GM21515 (cell line): Measurements from ENCODE around the gene PEX5.
A peak's percentile ranks its signal among the peaks of the same experiment; 100 is the strongest.

ENCODE experiments used
- ATAC-seq: cut with Tn5 transposase; IDR thresholded peaks from one replicate; pipeline ENCODE4 v1.9.1; 2021; ENCODE audit not compliant: unreplicated experiment

PEX5 gene

DNA sequence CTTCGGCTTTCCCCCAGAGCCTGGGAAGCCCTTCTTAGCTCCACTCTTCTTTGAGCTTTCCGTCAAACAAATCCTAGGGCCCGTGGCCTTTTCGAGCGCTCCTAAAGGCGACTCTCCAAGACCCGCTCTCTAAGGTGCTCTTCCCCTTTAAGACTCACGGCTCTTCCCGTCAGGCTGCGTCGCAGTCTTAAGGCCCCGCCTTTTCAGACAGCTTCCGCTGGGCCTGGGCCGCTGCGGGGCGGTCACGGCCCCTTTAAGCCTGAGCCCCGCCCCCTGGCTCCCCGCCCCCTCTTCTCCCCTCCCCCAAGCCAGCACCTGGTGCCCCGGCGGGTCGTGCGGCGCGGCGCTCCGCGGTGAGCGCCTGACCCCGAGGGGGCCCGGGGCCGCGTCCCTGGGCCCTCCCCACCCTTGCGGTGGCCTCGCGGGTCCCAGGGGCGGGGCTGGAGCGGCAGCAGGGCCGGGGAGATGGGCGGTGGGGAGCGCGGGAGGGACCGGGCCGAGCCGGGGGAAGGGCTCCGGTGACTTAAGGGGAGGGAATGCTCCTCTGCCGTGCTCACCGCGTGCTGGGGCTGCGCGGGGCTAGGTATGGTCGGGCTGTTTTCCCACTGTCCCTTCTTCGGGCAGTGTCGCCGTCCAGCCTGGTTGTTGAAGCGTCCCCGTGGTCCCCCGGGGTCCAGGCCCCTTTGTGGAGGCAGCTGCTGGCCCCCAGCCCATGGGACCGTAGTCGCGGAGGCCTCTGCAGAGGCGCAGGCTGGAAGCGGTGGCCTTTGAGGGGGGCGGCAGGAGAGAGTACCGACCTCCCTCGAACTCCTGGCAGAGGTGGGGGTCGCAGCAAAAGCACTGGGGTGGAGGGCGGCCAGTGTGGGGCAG lies at the start of gene PEX5:
TSS of gene PEX5 (plus strand) at position 289 of the 870 bp plus-strand sequence. CDS start 692 bp downstream, outside the sequence.
- peak; percentile 96 for ATAC-seq

DNA sequence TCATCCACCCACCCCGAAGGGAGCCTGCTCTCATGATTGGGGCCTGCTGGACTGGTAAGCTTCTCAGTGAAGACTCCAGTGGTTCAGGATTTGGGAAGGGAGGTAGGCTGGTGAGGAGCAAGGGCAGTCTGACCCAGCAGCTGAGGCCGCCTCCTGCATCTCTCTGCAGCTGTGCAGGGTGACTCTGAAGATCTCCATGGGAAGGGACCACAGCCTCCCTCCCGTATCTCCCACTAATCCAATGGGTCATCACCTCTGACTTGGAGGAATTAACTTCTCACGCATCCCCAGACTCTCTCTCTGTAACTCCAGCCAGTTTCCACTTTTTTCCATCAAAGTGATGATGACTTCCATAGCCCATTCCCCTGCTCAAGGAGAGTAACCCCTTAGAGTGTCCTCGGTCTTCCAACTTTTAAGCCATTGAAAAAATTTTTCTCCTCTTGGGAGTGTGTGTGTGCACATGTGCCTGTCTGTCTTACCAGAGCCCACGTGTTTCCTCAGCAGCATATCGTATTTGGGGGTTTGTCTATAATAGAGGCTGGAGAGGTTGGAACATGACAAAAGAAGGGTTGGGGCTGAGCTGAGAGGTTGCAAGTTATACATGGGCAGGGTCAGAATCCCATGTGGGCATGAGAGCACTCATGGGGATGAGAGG lies 48.0 kb upstream of the PEX5 start:
- no peak for ATAC-seq

DNA sequence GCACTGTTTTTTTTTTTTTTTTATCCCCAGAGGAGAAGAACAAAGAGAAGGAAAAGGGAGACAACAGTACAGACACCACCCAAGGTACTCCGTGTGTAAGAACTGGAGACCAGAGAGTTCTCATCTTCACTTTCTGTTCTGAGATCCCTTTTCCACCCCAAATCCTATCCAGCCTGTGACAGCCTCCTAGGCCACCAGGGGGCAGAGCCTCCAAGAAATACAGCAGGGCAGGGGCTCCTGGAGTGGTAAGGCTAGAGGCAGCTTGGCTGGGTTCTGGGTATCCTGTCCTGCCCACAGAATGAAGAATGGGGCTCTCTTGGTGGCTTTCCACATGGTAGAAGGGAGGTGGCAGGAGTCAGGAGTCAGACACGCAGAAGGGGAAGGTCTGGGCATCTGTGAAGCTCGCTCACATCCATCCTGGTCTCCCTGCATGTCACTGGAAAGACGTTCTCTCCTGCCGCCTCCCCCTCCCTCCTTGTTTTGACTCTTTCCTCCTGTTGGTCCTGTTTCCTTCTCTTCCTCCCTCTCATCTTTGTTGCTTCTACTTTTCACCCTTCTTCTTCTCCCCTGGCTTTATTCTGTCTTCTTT lies 47.3 kb upstream of the PEX5 start:
- ATAC-seq, result no peak

DNA sequence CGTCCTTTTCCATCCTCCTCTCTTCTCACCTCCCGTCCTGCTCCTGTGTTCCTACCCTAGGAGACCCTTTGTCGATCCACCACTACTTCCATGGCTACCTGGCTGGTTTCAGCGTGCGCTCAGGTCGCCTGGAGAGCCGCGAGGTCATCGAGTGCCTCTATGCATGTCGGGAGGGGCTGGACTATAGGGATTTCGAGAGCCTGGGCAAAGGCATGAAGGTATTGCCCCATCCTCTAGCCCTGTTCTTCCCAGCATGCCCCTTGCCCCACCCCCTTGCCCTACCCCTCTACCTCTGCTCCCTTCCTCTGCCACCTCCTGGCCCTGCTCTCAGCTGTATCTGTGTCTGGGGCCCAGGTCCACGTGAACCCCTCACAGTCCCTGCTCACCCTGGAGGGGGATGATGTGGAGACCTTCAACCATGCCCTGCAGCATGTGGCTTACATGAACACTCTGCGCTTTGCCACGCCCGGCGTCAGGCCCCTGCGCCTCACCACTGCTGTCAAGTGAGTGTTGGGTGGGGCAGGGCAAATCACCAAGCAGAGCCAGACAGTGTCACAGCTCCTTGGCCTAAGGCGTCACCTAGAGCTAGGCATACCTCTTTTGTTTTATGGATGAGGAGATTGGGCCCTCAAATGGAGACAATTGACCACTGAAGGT lies 46.5 kb upstream of the PEX5 start:
- ATAC-seq, result no peak

DNA sequence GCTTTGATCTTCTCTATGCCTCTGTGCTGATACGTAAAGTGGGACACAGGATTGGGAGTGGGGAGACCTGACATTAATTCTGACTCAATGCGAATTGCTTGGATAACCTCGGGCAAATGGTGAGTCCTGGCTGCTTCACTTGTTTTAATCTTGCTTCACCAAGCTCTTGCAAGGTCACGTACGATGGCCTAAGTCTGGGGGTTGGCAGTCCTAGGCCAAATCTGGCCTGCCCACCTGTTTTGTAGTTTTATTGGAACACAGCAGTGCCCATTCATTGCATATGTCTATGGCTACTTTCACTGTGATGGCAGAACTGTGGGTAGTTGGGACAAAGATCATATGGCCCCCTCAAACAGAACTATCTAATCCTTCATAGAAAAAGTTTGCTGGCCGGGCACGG lies 45.9 kb upstream of the PEX5 start:
- ATAC-seq, result no peak

DNA sequence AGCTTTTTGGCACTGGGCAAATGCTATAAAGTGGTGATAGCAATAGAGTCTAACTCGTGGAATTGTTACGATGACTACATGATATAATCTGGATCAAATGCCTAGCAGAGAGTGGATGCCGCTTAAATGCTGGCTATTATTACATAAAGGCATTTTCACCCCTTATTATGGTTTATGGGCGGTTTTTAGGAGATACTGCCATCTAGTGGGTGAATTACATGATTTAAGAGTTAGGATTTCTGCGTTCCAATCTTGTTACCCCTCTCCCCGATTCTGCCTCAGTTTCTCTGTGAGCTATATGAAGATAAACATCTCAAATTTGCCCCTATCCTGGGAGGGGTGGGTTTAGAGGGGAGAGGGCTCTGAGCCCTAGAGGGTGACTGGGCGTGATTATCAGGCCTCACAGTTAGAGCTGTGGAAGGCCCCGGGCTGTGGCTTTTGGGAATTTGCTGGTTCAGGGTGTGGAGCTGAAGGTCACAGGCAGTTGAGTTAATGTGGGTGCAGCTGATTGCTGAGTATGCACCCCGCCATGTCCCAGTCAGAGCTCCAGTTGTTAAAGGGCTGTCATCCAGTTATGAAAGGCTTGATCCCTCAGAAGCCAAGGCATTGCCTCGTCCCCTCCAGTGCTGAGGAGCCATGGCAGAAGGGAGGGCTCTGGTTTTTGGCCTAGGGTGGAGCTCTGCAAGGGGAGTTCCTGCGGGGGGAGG lies 44.9 kb upstream of the PEX5 start:
- ATAC-seq, result no peak

DNA sequence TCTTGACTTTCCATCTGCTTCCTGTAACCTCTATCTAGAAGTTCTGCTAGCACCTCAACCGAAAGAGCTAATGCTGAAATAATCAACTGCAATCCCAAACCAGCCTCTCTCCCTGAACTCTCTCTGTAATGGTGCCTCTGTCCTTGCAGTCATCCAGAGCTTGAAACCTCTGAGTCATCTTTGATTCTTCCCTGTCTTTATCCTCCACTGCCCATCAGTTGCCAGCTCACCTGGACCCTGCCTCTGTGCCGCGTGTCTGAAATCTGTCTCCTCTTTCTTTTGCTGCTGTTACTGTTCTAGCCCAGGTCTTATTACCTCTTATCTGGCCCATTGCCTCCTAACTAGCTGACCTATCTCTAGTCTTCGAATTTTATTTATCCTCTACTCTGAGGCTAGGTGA lies 43.8 kb upstream of the PEX5 start:
- no peak for ATAC-seq

DNA sequence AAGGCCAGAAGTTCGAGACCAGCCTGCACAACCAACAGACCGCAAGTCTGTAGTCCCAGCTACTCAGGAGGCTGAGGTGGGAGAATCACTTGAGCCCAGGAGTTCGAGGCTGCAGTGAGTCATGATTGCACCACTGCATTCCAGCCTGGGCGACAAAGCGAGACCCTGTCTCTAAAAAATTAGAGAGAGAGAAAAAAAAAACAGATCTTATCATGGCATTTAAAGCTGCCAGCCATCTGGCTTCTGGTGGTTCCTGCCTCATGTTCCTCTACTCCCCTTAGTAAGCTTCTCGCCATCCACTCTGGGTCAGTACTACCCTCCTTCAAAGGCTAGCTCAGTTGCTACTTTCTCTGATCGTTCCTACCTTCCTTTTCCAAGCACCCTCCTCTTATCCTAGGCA lies 43.3 kb upstream of the PEX5 start:
- no peak for ATAC-seq

DNA sequence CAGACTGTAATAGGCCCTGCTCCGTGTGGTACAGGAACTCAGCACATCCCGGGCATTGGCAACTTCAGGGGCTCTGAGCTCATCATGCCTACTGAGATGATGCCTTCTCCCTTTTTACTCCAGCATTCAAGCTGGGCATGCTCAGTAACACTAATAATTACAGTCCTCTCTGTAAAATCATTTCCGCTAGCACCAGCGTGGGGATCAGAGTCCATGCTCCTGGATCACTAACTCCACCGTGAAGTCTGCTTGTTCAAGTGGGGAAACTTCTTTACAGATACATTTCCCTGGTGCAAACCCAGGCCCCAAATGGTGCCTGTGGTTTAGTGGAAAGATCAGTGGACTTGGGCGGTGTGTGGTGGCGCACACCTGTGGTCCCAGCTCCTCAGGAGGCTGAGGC lies 42.6 kb upstream of the PEX5 start:
- no peak for ATAC-seq

DNA sequence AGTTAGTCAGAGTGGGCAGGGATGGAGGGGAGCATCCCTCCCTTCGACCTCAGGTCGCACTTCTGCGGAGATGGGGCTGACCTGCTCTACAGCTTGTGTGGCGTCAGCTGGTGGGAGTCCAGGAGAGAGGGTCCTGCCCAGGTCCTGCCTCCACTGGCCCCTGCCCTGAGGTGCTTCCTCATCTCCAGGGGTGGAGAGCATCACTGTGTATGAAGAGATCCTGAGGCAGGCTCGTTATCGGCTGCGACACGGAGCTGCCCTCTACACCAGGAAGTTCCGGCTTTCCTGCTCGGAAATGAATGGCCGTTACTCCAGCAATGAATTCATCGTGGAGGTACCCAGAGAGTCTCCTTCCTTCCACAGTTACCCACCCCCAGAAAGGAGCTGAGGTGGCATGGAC lies 39.1 kb upstream of the PEX5 start:
- ATAC-seq, result no peak

DNA sequence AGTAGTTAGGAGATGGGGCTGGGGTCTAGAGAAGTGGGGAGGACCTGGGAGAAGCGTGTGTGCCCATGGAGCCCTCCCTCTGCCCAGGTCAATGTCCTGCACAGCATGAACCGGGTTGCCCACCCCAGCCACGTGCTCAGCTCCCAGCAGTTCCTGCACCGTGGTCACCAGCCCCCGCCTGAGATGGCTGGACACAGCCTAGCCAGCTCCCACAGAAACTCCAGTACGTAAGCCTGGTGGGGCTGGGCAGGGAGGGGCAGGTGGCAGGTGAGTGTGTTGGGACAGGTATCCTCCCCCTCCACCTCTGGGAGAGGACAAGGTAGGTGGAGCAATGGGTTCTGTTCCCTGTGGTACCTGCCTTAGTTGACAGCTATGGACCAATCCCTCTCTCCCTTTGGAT lies 38.6 kb upstream of the PEX5 start:
- ATAC-seq, result no peak

DNA sequence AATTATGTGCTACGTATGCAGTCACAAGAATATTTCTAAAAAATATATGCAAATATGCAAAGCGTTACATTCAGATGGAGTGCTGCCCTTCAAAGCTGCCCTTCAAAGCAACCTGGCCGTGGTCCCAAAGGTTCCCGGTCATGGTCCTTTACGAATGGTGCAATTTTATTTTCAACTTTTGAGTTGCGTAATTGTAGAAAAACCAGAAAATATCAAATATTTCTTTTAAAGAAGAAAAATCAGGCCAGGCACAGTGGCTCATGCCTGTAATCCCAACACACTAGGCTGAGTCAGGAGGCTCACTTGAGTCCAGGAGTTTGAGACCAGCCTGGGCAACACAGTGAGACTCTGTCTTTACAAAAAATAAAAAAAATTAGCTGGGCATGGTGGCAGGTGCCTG lies 38.0 kb upstream of the PEX5 start:
- no peak for ATAC-seq

DNA sequence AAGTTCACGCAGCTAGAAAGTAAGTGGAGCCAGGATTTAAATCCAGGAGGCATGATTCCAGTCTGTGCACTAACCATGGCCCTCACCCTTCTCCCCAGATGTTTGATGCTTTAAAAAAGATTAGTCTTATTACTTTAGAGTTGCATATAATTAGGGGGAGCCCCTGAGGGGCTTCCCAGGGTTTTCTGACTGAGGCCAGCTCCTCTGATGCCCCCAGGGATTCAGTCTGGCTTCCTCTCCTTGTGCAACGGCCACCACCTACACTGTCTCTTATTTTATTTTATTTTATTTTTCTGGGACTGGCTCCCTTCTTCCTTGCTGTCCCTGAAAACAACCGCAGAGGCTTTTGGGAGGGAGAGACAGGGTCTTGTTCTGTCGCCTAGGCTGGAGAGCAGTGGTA lies 36.7 kb upstream of the PEX5 start:
- ATAC-seq, result no peak

DNA sequence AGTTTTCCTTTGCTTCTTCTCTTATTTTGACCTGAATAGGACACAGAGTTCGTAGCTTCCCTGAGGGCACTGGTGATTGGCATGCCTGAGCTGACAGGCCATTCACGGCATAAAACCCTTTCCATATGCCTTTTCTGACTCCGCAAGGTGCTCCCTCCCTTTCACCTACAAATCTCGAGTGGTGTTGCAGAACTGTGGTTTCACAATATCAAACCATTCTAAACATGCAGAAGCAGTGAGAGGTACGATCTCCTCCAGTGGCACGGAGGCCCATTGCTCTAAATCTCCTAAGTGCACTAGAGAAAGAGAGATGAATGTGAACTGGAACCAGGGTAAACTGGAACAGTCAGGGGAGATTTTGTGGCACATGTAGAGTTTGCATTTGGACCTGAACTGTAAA lies 35.4 kb upstream of the PEX5 start:
- no peak for ATAC-seq

DNA sequence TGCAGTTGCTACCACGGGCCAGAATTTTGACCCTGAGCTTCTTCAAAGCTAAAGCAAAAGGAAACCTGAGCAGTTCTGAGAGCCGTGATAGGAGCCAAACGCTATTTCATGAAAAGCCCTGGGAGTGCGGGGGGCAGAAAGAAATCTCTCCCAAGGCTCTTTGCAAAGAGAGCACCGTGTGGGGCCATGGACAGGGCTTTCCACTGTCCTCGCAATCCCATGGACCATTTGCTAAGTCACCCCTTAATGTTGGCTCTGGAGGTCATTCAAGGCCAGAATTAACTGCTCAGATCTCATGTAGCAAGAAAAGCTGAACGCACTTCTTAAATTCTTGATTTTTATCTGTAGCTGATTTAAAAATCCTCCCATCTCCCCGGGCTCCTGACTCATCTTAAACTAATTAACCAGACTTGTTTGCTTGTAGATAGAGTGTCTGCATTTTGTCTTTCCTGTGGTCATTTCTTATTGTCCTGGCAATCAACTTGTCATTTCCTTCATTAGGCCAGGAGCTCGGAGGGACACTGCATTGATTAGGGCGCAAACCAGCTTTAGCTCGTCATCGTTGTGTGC lies 34.5 kb upstream of the PEX5 start:
- ATAC-seq, result no peak

DNA sequence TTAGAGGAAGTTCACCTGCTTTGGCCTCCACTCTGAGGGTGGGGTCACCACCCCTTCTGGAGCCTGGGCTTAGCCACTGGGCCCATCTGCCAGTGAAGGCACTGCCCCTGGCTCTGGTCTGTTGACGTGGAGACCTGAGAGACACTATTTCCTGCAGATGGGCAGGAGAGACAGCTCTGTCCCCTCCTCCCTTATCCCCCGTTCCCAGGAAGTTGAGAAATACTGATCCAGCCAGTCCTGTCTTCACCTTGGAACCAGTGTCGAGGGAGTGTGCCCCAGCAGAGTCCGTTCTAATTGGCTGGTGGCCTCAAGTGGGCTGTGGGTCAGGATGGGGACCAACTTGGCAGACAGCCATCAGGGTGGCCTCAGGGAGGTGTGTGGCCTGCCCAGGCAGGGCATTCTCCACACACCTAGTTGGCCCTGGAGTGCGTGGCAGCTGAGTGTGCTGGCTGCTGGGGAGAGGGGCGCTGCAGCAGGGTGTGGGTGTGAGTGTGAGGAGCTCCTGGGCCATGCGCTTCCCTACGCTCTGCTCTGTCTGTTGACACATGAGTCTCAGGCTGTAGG lies 33.9 kb upstream of the PEX5 start:
- ATAC-seq, result no peak

DNA sequence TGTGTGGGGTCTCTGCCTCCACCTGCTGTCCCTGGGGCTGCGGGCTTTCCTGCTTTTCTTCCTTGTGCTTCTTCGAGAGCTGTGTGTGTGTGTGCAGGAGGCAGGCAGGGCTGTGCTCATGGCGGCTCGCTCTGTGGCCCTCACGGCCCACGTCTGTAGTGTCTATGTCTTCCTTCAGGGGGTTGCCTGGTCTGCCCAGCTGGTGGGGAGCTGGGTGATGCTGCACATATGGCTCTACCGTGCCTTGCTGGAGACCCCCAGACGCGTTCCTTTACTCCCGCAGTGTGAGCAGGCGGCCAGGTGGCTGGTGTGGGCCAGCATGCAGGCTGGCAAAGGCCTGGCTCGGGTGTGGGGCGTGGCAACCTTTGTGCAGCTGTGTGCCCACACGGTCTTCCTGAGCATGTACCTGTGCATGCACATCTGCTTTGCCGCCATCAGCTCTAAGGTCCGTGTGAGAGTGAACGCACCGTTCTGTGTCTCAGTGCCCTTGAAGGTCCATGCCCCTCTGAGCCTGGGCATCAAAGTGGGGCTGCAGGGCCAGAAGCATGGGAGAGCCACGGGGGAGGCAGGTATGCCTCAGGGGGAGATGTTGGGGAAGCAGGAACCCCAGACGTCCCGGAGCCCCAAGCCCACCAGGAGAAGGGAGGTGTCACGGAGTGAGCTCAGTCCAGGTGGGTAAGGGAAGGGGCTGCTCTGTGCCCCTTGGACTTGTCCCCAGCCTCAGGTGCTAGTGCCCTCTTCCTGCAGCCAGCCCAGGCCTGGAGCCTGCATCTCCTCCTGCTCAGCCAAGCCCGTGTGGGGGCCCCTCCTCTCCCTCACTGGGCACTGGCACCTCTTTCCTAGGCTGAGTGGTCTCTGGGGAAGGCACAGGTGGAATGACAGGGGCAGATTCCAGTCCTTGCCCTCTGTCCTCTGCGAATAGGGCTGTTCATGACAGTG lies 33.0 kb upstream of the PEX5 start:
- ATAC-seq, result no peak

DNA sequence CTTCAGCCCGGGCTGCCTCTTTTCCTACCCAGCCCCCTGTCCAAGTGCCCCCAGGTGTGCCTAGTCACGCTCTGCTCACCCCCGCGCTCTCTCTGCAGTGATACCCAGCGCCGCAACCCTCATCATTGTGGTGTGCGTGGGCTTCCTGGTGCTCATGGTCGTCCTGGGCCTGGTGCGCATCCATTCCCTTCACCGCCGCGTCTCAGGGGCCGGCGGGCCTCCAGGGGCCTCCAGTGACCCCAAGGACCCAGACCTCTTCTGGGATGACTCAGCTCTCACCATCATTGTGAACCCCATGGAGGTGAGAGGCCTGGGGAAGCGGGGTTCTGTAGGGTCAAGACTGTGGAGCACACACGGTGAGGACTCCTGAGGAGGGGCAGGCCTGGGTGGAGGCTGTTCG lies 32.1 kb upstream of the PEX5 start:
- no peak for ATAC-seq
